ENCODE results near the gene SKIC8.

GRCh38 chr15:78329625-78330024 lies 30.2 kb upstream of the SKIC8 start:
- TF ChIP-seq CTCF (IDR thresholded peaks at IDR 0.05; ENCODE audit: poor library complexity) = no peak
- no peak for TF ChIP-seq EZH2 (IDR thresholded peaks at IDR 0.05; ENCODE audit: borderline replicate concordance)

All from hepatocyte (in vitro differentiated cells).